HCT116 (cell line): ENCODE data around the gene GLT8D2. TPM values are rescaled to one million over a fixed set of nuclear protein-coding genes. Genes with fewer than 3 reads are reported as not detected.

ENCODE experiments used
- ATAC-seq: fragments of 200-7000 bp; cut with Tn5 transposase; 2 replicates; pipeline ENCODE4 v1.9.1; 2020; ENCODE audit warnings: mild to moderate bottlenecking, moderate library complexity
- BruUV-seq: library from RNA; stranded (reverse); fragments of 400-500 nt; replicated peaks from 2 replicates; lab custom pipeline; 2021; lab: Mats Ljungman, UMichigan
- CTCF ChIA-PET: fragments of 300-600 bp; sonication (Branson Sonifier 250); formaldehyde crosslinking; loops from one replicate; lab custom pipeline; 2021; ENCODE audit warnings: antibody characterized with exemption; lab: Charles Lee
- POLR2A ChIA-PET: fragments of 300-600, 350-600 bp; sonication (Branson Sonifier 250); formaldehyde crosslinking; loops from one replicate; lab custom pipeline; 2021; ENCODE audit warnings: antibody characterized with exemption; lab: Charles Lee
- RAD21 ChIA-PET, 2 experiments: fragments of 300-600 bp; sonication (Branson Sonifier 250); formaldehyde crosslinking; loops; one replicate each; lab custom pipeline; 2023; ENCODE audit warnings: low total read pairs in 2 of 2; ENCODE audit not compliant: uncharacterized antibody in 2 of 2, unreplicated experiment in 2 of 2, low non-redundant PET in 1 of 2; lab: Charles Lee
- DNase-seq: peaks from one replicate; pipeline ENCODE4 v3.0.0-alpha.2; 2010; ENCODE audit warnings: low read depth, low spot score
- H2AFZ ChIP-seq: fragments of 200-600 bp; shearing (Covaris generic), sonication (generic); 2 replicates; pipeline ENCODE4 v1.6.1; 2017; ENCODE audit warnings: low read depth, mixed run types, mixed read lengths, antibody characterized with exemption, low read length; ENCODE audit not compliant: poor library complexity, severe bottlenecking
- H3K27ac ChIP-seq: 2 replicates; pipeline ENCODE4 v1.5.1; 2012; ENCODE audit warnings: low read depth, low read length
- H3K27me3 ChIP-seq: fragments of 200-600 bp; sonication (generic); 2 replicates; pipeline ENCODE4 v1.6.1; 2016; ENCODE audit warnings: mixed run types, low read length, mixed read lengths; ENCODE audit not compliant: insufficient read depth
- H3K36me3 ChIP-seq, 2 experiments: fragments of 200-500 bp in 1 of 2; fragments of 200-600 bp in 1 of 2; sonication (Bioruptor generic) in 1 of 2; sonication (generic) in 1 of 2; 2 replicates each; pipeline versions ENCODE4 v1.5.1 to v1.6.1; 2014 to 2016; ENCODE audit warnings: low read length in 2 of 2, inconsistent platforms in 1 of 2, mixed read lengths in 1 of 2, mixed run types in 1 of 2; ENCODE audit not compliant: insufficient read depth in 2 of 2, control insufficient read depth in 1 of 2
- H3K4me1 ChIP-seq, 2 experiments: fragments of 200-600 bp in 1 of 2; sonication (generic) in 1 of 2; 2 replicates each; pipeline versions ENCODE4 v1.5.1 to v1.6.1; 2012 to 2017; ENCODE audit warnings: low read length in 2 of 2, inconsistent platforms in 1 of 2, mild to moderate bottlenecking in 1 of 2, mixed read lengths in 1 of 2, mixed run types in 1 of 2, moderate library complexity in 1 of 2; ENCODE audit not compliant: insufficient read depth in 2 of 2, control insufficient read depth in 1 of 2
- H3K4me2 ChIP-seq: fragments of 200-600 bp; sonication (generic); 2 replicates; pipeline ENCODE4 v1.6.1; 2017; ENCODE audit warnings: mixed run types, low read length, mixed read lengths
- H3K4me3 ChIP-seq, 2 experiments: fragments of 200-600 bp in 1 of 2; sonication (generic) in 1 of 2; replicated peaks in 1 of 2; 2 replicates each; pipeline ENCODE4 v1.5.1; 2011 to 2016; ENCODE audit warnings: low read length in 2 of 2, control low read depth in 1 of 2, low read depth in 1 of 2, mild to moderate bottlenecking in 1 of 2, mixed read lengths in 1 of 2, mixed run types in 1 of 2
- H3K79me2 ChIP-seq: fragments of 200-600 bp; sonication (generic); 2 replicates; pipeline ENCODE4 v1.6.1; 2017; ENCODE audit warnings: mild to moderate bottlenecking, mixed run types, low read length, moderate library complexity, mixed read lengths; ENCODE audit not compliant: insufficient read depth
- H3K9ac ChIP-seq: fragments of 200-600 bp; sonication (generic); 2 replicates; pipeline ENCODE4 v1.6.1; 2016; ENCODE audit warnings: low read length, mixed read lengths
- H3K9me2 ChIP-seq: fragments of 200-600 bp; sonication (generic), shearing (Covaris generic); 2 replicates; pipeline ENCODE4 v1.6.1; 2017; ENCODE audit warnings: mixed run types, mild to moderate bottlenecking, moderate library complexity; ENCODE audit not compliant: insufficient read depth
- H3K9me3 ChIP-seq, 2 experiments: fragments of 200-500 bp in 1 of 2; fragments of 200-600 bp in 1 of 2; sonication (Bioruptor generic) in 1 of 2; sonication (generic) in 1 of 2; 2 replicates each; pipeline ENCODE4 v1.6.1; 2014 to 2017; ENCODE audit warnings: low read length in 2 of 2, mixed read lengths in 2 of 2, inconsistent platforms in 1 of 2, low read depth in 1 of 2, mild to moderate bottlenecking in 1 of 2, mixed run types in 1 of 2, moderate library complexity in 1 of 2; ENCODE audit not compliant: control insufficient read depth in 1 of 2, insufficient read depth in 1 of 2
- H4K20me1 ChIP-seq: fragments of 200-600 bp; sonication (generic), shearing (Covaris generic); 2 replicates; pipeline ENCODE4 v1.6.1; 2017; ENCODE audit warnings: mixed run types, mild to moderate bottlenecking, moderate library complexity; ENCODE audit not compliant: insufficient read depth
- ATF3 ChIP-seq: IDR thresholded peaks from 2 replicates; pipeline ENCODE4 v1.6.1; 2012
- CEBPB ChIP-seq: IDR thresholded peaks from 2 replicates; pipeline ENCODE4 v1.6.1; 2012; ENCODE audit warnings: low read depth
- EGR1 ChIP-seq: IDR thresholded peaks from 2 replicates; pipeline ENCODE4 v1.6.1; 2012; ENCODE audit warnings: low read depth
- ELF1 ChIP-seq: IDR thresholded peaks from 2 replicates; pipeline ENCODE4 v1.6.1; 2012; ENCODE audit warnings: low read depth, borderline replicate concordance
- EZH2phosphoT487 ChIP-seq: fragments of 200-600 bp; IDR thresholded peaks from 2 replicates; pipeline ENCODE4 v1.6.1; 2018; ENCODE audit warnings: antibody characterized with exemption, borderline replicate concordance
- FOSL1 ChIP-seq: IDR thresholded peaks from 2 replicates; pipeline ENCODE4 v1.6.1; 2012; ENCODE audit warnings: low read depth
- POLR2AphosphoS5 ChIP-seq: IDR thresholded peaks from 2 replicates; pipeline ENCODE4 v1.6.1; 2011; ENCODE audit warnings: mild to moderate bottlenecking, low read depth, low read length, moderate library complexity
- RAD21 ChIP-seq: IDR thresholded peaks from 2 replicates; pipeline ENCODE4 v1.6.1; 2012; ENCODE audit warnings: low read depth, mild to moderate bottlenecking
- SIN3A ChIP-seq: IDR thresholded peaks from 2 replicates; pipeline ENCODE4 v1.6.1; 2012; ENCODE audit warnings: low read depth
- SP1 ChIP-seq: IDR thresholded peaks from 2 replicates; pipeline ENCODE4 v1.6.1; 2012; ENCODE audit warnings: low read depth
- TCF7L2 ChIP-seq: IDR thresholded peaks from 2 replicates; pipeline ENCODE4 v1.7.0; 2011; ENCODE audit warnings: borderline replicate concordance, inconsistent platforms; ENCODE audit not compliant: insufficient read depth, insufficient read length; ENCODE audit errors: extremely low read depth
- YY1 ChIP-seq: IDR thresholded peaks from 2 replicates; pipeline ENCODE4 v1.6.1; 2011; ENCODE audit warnings: low read length, low read depth, moderate library complexity, mild to moderate bottlenecking; ENCODE audit not compliant: insufficient replicate concordance; ENCODE audit errors: extremely low read depth
- ZNF274 ChIP-seq: fragments of 200-500 bp; sonication (Bioruptor generic); IDR thresholded peaks from 2 replicates; pipeline ENCODE4 v1.6.1; 2014; ENCODE audit warnings: mild to moderate bottlenecking, low read depth, low read length, inconsistent platforms
- intact Hi-C: fragments of 100-400 bp; cut with micrococcal nuclease; formaldehyde crosslinking; loops from 2 replicates; pipeline ENCODE4 v1.10.0; 2022
- total RNA-seq: library from RNA; stranded (reverse); gene quantifications from one replicate; pipeline ENCODE4 v1.2.1, GENCODE V29; 2021; ENCODE audit not compliant: unreplicated experiment
- TF ChIP-seq, protein P1 (sequence below), 3 experiments: fragments of 200-600 bp in 1 of 3; sonication (generic) in 1 of 3; IDR thresholded peaks in 2 of 3; conservative IDR thresholded peaks in 1 of 3; 2 replicates each; pipeline ENCODE4 v1.5.1; 2012 to 2017; ENCODE audit warnings: low read depth in 2 of 3, low read length in 2 of 3, antibody characterized with exemption in 1 of 3, borderline replicate concordance in 1 of 3, control low read depth in 1 of 3, mild to moderate bottlenecking in 1 of 3, mixed read lengths in 1 of 3, mixed run types in 1 of 3, moderate library complexity in 1 of 3; ENCODE audit not compliant: insufficient read depth in 1 of 3

GLT8D2 gene
- total RNA-seq, 1 experiment from 2014 or later = 4.8 TPM

DNA sequence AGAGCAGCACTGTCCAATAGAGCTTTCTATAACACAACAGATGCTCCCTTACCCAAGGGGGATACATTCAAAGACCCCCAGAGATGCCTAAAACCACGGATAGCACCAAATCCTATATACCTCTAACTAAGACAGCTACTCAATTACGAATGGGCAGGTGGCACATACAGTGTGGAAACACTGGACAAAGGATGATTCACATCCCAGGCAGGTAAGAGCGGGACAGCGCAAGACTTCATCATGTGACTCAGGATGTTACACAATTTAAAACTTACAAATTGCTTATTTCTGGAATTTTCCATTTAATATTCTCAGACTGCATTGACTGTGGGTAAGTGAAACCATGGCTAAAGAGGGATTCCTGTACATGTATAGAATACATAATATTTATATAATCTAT is 8.8 kb upstream of the GLT8D2 start:
- intact Hi-C loops = loop anchor here (1.0 to 10.0 kb wide), 2 partner anchors 50 to 306 kb away; no protein-coding TSS in a partner anchor
- BruUV-seq = no TSS peak
- Histone ChIP-seq H3K4me2 (no peak overlapping the region), H2AFZ (no peak overlapping the region), H3K36me3 (no peaks in the 10 kb centered on the region), H4K20me1 (no peaks in the 10 kb centered on the region), H3K9me2 (no peaks in the 10 kb centered on the region), H3K9ac (no peak overlapping the region), H3K4me3 (no peak overlapping the region), H3K79me2 (no peaks in the 10 kb centered on the region), H3K27ac (no peak overlapping the region), H3K9me3 (no peaks in the 10 kb centered on the region), H3K4me1 (peaks cover 0 to 4% of the 10 kb centered on the region in 2 experiments; a peak in 2 of 4 replicates), H3K27me3 (no peaks in the 10 kb centered on the region)
- ChIA-PET POLR2A (no interaction called here), CTCF (interaction anchor here (3.1 kb wide), 1 partner anchor 50 kb away, joined by 19 read pairs; no protein-coding TSS in a partner anchor), RAD21 (no interaction called here)
- TF ChIP-seq ATF3 = no peak
- no peak for TF ChIP-seq YY1
- TF ChIP-seq EGR1 = no peak
- no peak for DNase-seq
- ATAC-seq = no peak

DNA sequence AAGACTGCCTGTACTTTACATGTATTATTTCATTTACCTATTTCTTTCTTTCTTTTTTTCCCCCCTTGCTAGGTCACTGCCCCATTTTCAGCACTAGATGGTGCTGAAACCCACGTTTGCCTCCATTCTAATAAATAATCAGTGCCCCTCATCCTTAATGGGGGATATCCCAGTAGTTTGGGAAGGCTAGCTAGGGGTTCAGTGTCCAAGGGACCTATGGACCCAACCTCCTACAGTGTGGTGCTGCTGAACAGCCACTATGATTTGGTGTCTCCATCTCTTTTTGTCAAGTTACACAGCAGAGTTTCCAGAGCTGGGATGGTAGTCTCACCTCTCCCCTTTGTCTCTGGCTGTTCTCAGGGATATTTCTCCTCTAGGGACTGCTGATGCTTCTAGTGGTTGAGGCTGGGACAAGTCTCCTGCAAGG is 7.8 kb upstream of the GLT8D2 start:
- intact Hi-C loops = loop anchor here (1.0 to 10.0 kb wide), 2 partner anchors 52 to 307 kb away; no protein-coding TSS in a partner anchor
- TF ChIP-seq SP1 (no peak), CEBPB (no peak), RAD21 (peak; percentile 87), EZH2phosphoT487 (no peak), SIN3A (no peak), EGR1 (no peak), ZNF274 (no peak), ELF1 (no peak), POLR2AphosphoS5 (no peak), FOSL1 (no peak), TCF7L2 (no peak)
- TF ChIP-seq, protein P1, sequence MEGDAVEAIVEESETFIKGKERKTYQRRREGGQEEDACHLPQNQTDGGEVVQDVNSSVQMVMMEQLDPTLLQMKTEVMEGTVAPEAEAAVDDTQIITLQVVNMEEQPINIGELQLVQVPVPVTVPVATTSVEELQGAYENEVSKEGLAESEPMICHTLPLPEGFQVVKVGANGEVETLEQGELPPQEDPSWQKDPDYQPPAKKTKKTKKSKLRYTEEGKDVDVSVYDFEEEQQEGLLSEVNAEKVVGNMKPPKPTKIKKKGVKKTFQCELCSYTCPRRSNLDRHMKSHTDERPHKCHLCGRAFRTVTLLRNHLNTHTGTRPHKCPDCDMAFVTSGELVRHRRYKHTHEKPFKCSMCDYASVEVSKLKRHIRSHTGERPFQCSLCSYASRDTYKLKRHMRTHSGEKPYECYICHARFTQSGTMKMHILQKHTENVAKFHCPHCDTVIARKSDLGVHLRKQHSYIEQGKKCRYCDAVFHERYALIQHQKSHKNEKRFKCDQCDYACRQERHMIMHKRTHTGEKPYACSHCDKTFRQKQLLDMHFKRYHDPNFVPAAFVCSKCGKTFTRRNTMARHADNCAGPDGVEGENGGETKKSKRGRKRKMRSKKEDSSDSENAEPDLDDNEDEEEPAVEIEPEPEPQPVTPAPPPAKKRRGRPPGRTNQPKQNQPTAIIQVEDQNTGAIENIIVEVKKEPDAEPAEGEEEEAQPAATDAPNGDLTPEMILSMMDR (IDR thresholded peaks at IDR 0.05 in 2 of 3, conservative IDR thresholded peaks at IDR 0.05 in 1 of 3; ENCODE audit: borderline replicate concordance in 1 of 3, insufficient read depth in 1 of 3, low read depth in 2 of 3, low read length in 2 of 3) = peak; percentile 78 to 86 (median 79)

More for the DNA sequence above, 7.8 kb upstream of the GLT8D2 start:
- RAD21 ChIA-PET = interaction anchor here (0.6 to 0.7 kb wide), 2 partner anchors 51 kb away, joined by 3 to 4 read pairs; no protein-coding TSS in a partner anchor
- Histone ChIP-seq H3K79me2 (no peaks in the 10 kb centered on the region), H3K36me3 (no peaks in the 10 kb centered on the region), H3K9me2 (no peaks in the 10 kb centered on the region), H3K9ac (no peak overlapping the region), H3K27me3 (no peaks in the 10 kb centered on the region), H3K9me3 (no peaks in the 10 kb centered on the region), H3K4me3 (no peak overlapping the region), H2AFZ (no peak overlapping the region), H4K20me1 (no peaks in the 10 kb centered on the region), H3K4me1 (no peaks in the 10 kb centered on the region), H3K27ac (no peak overlapping the region), H3K4me2 (no peak overlapping the region)
- no TSS peak for BruUV-seq
- no peak for DNase-seq
- POLR2A ChIA-PET = no interaction called here
- peak; percentile 76 for ATAC-seq
- CTCF ChIA-PET = interaction anchor here (1.0 to 3.1 kb wide), 2 partner anchors 42 to 51 kb away, joined by 3 to 19 read pairs; no protein-coding TSS in a partner anchor
